Measurements from ENCODE around the gene SORBS1. TPM values are rescaled to one million over a fixed set of nuclear protein-coding genes. Genes with fewer than 3 reads are reported as not detected.

The SORBS1 gene
- total RNA-seq, 1 donor from 2014 or later = 5.1 TPM

DNA sequence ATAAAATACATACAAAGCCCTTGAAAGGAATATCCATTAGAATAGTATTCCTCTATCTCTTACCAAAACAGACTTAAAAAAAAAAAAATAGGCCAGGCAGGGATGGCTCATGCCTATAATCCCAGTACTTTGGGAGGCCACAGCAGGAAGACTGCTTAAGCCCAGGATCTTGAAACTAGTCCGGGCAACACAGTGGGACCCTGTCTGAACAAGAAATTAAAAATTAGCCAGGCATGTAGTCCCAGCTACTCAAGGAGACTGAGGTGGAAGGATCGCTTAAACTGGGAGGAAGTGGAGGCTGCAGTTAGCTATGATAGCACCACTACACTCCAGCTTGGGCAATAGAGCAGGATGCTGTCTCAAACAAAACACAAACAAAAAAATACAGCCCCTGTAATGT, 280.0 kb downstream of the SORBS1 start:
- FAIRE-seq (no peak), DNase-seq (ENCODE audit: low read depth) (no peak)
- peaks cover 90% of the 10 kb centered on the region for H3K79me2 ChIP-seq (ENCODE audit: insufficient read depth, low read length)
- H3K4me3 Mint-ChIP-seq (ENCODE audit: unreplicated experiment) = no peak overlapping the region
- no peaks in the 10 kb centered on the region for H3K27me3 Mint-ChIP-seq (ENCODE audit: low read depth, unreplicated experiment)
- H3K4me1 ChIP-seq (ENCODE audit: insufficient read depth, low read length) = peaks cover 27% of the 10 kb centered on the region
- peaks cover 66% of the 10 kb centered on the region for H3K4me1 Mint-ChIP-seq (ENCODE audit: low read depth, unreplicated experiment)
- H3K36me3 Mint-ChIP-seq (ENCODE audit: low read depth, unreplicated experiment) = peaks cover 3% of the 10 kb centered on the region
- TF ChIP-seq EZH2 (IDR thresholded peaks at IDR 0.05; ENCODE audit: insufficient read depth, low read length) = no peak
- TF ChIP-seq, protein P1, sequence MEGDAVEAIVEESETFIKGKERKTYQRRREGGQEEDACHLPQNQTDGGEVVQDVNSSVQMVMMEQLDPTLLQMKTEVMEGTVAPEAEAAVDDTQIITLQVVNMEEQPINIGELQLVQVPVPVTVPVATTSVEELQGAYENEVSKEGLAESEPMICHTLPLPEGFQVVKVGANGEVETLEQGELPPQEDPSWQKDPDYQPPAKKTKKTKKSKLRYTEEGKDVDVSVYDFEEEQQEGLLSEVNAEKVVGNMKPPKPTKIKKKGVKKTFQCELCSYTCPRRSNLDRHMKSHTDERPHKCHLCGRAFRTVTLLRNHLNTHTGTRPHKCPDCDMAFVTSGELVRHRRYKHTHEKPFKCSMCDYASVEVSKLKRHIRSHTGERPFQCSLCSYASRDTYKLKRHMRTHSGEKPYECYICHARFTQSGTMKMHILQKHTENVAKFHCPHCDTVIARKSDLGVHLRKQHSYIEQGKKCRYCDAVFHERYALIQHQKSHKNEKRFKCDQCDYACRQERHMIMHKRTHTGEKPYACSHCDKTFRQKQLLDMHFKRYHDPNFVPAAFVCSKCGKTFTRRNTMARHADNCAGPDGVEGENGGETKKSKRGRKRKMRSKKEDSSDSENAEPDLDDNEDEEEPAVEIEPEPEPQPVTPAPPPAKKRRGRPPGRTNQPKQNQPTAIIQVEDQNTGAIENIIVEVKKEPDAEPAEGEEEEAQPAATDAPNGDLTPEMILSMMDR (IDR thresholded peaks at IDR 0.05; ENCODE audit: insufficient read depth, low read depth, low read length) = no peak
- no peak overlapping the region for H3K27ac ChIP-seq (ENCODE audit: low read depth, low read length)
- H3K9ac ChIP-seq (ENCODE audit: low read length) = no peak overlapping the region
- H4K20me1 ChIP-seq (ENCODE audit: insufficient read depth, low read length) = peaks cover 64% of the 10 kb centered on the region
- no peak overlapping the region for H3K4me2 ChIP-seq (ENCODE audit: low read length)
- no peaks in the 10 kb centered on the region for H3K36me3 ChIP-seq (ENCODE audit: insufficient read depth, low read length)
- no peaks in the 10 kb centered on the region for H3K9me3 Mint-ChIP-seq (ENCODE audit: unreplicated experiment)
- H3K27ac Mint-ChIP-seq (ENCODE audit: unreplicated experiment) = peak overlapping the region; percentile 54
- H2AFZ ChIP-seq (ENCODE audit: low read depth, low read length) = no peak overlapping the region
- H3K9me3 ChIP-seq (ENCODE audit: insufficient read depth, low read depth, low read length) = no peaks in the 10 kb centered on the region
- no peaks in the 10 kb centered on the region for H3K27me3 ChIP-seq (ENCODE audit: insufficient read depth, low read length)
- no peak overlapping the region for H3K4me3 ChIP-seq (ENCODE audit: insufficient read depth, low read depth, low read length)

- H3K4me3 Mint-ChIP-seq (ENCODE audit: unreplicated experiment) = no peak overlapping the region
- Histone ChIP-seq H2AFZ (ENCODE audit: low read depth, low read length) (no peak overlapping the region), H3K27ac (ENCODE audit: low read depth, low read length) (no peak overlapping the region), H3K4me2 (ENCODE audit: low read length) (no peak overlapping the region), H3K9ac (ENCODE audit: low read length) (no peak overlapping the region), H3K79me2 (ENCODE audit: insufficient read depth, low read length) (peaks cover 87% of the 10 kb centered on the region), H3K36me3 (ENCODE audit: insufficient read depth, low read length) (no peaks in the 10 kb centered on the region), H3K27me3 (ENCODE audit: insufficient read depth, low read length) (no peaks in the 10 kb centered on the region), H3K4me3 (ENCODE audit: insufficient read depth, low read depth, low read length) (no peak overlapping the region), H3K4me1 (ENCODE audit: insufficient read depth, low read length) (peaks cover 33% of the 10 kb centered on the region), H3K9me3 (ENCODE audit: insufficient read depth, low read depth, low read length) (no peaks in the 10 kb centered on the region), H4K20me1 (ENCODE audit: insufficient read depth, low read length) (peaks cover 65% of the 10 kb centered on the region)
- H3K36me3 Mint-ChIP-seq (ENCODE audit: low read depth, unreplicated experiment) = peaks cover 3% of the 10 kb centered on the region
- DNase-seq (ENCODE audit: low read depth) (no peak), FAIRE-seq (no peak)
- TF ChIP-seq, protein P1 (IDR thresholded peaks at IDR 0.05; ENCODE audit: insufficient read depth, low read depth, low read length) = no peak
- TF ChIP-seq EZH2 (IDR thresholded peaks at IDR 0.05; ENCODE audit: insufficient read depth, low read length) = no peak
- H3K27me3 Mint-ChIP-seq (ENCODE audit: low read depth, unreplicated experiment) = no peaks in the 10 kb centered on the region
- no peaks in the 10 kb centered on the region for H3K9me3 Mint-ChIP-seq (ENCODE audit: unreplicated experiment)
- peaks cover 70% of the 10 kb centered on the region for H3K4me1 Mint-ChIP-seq (ENCODE audit: low read depth, unreplicated experiment)
- H3K27ac Mint-ChIP-seq (ENCODE audit: unreplicated experiment) = peak overlapping the region; percentile 12
These were observed 280.5 kb downstream of the SORBS1 start for GRCh38 chr10:95280637-95281036.

DNA sequence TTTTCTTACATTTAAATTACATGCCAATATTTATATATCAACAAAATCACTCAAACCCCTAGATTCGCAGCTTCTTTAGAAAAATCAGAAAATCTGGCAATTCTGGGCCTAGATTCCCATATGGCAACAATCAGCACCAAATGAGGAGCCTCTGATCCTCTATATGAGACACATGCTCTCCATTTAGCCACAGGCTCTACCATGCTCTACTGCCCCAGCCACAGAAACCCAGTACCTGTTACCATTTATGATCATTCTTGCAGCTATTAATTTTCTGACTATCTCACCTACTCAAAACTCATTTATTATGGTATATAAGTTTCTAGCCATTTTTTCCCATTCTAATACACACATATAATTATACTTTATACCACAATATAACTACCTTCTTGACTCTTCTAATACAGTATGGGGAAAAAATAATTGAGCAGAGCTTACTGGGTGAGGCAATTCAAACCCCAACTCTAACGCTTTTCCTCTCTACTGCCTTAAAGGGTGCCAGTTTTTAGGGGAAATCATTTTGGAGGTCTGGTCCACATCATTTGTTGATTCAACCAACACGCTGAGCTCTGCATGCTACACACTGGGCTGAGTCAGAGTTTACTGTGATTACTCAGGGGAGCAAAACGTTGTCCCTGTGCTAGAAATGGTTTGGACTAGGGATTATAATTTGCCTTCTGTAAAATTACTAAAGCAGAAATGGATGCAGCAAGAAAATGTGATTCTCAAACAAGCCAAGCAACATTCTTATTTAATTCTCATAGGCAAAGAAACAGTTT, 281.9 kb downstream of the SORBS1 start:
- H3K27ac ChIP-seq (ENCODE audit: low read depth, low read length) = peak overlapping the region; percentile 62

More for the DNA sequence above, 281.9 kb downstream of the SORBS1 start:
- Histone ChIP-seq H3K36me3 (ENCODE audit: insufficient read depth, low read length) (no peaks in the 10 kb centered on the region), H3K4me3 (ENCODE audit: insufficient read depth, low read depth, low read length) (no peak overlapping the region), H3K27me3 (ENCODE audit: insufficient read depth, low read length) (no peaks in the 10 kb centered on the region), H3K4me2 (ENCODE audit: low read length) (peak overlapping the region; percentile 49), H4K20me1 (ENCODE audit: insufficient read depth, low read length) (peaks cover 51% of the 10 kb centered on the region), H3K79me2 (ENCODE audit: insufficient read depth, low read length) (peaks cover 86% of the 10 kb centered on the region), H3K9me3 (ENCODE audit: insufficient read depth, low read depth, low read length) (no peaks in the 10 kb centered on the region), H3K4me1 (ENCODE audit: insufficient read depth, low read length) (peaks cover 39% of the 10 kb centered on the region), H2AFZ (ENCODE audit: low read depth, low read length) (no peak overlapping the region), H3K9ac (ENCODE audit: low read length) (peak overlapping the region; percentile 31)
- H3K4me3 Mint-ChIP-seq (ENCODE audit: unreplicated experiment) = no peak overlapping the region
- FAIRE-seq (peak; percentile 72), DNase-seq (ENCODE audit: low read depth) (peak; percentile 62)
- H3K4me1 Mint-ChIP-seq (ENCODE audit: low read depth, unreplicated experiment) = peaks cover 72% of the 10 kb centered on the region
- peak overlapping the region; percentile 85 for H3K27ac Mint-ChIP-seq (ENCODE audit: unreplicated experiment)
- no peak for TF ChIP-seq EZH2 (IDR thresholded peaks at IDR 0.05; ENCODE audit: insufficient read depth, low read length)
- TF ChIP-seq, protein P1 (IDR thresholded peaks at IDR 0.05; ENCODE audit: insufficient read depth, low read depth, low read length) = no peak
- H3K27me3 Mint-ChIP-seq (ENCODE audit: low read depth, unreplicated experiment) = no peaks in the 10 kb centered on the region
- peaks cover 2% of the 10 kb centered on the region for H3K36me3 Mint-ChIP-seq (ENCODE audit: low read depth, unreplicated experiment)
- H3K9me3 Mint-ChIP-seq (ENCODE audit: unreplicated experiment) = no peaks in the 10 kb centered on the region

Data from astrocyte (in vitro differentiated cells and primary cell).